HG02763 (cell line): ENCODE results near the gene ACSS2.

ENCODE experiments used
- ATAC-seq: cut with Tn5 transposase; IDR thresholded peaks from one replicate; pipeline ENCODE4 v1.9.1; 2021; ENCODE audit warnings: mild to moderate bottlenecking, moderate library complexity; ENCODE audit not compliant: unreplicated experiment

The ACSS2 gene

GRCh38 chr20:34945315-34946077, 69.1 kb downstream of the ACSS2 start:
- ATAC-seq: no peak

GRCh38 chr20:34946661-34947060, 70.2 kb downstream of the ACSS2 start:
- ATAC-seq: no peak

- ATAC-seq: no peak
These were observed 70.9 kb downstream of the ACSS2 start for GRCh38 chr20:34947336-34947735.

- ATAC-seq: no peak
These were observed 71.6 kb downstream of the ACSS2 start for GRCh38 chr20:34948030-34948429.

GRCh38 chr20:34949120-34949519, 72.7 kb downstream of the ACSS2 start:
- no peak for ATAC-seq

- no peak for ATAC-seq
These were observed 74.8 kb downstream of the ACSS2 start for GRCh38 chr20:34951252-34951651.

GRCh38 chr20:34951652-34952051, 75.2 kb downstream of the ACSS2 start:
- ATAC-seq: no peak

GRCh38 chr20:34952671-34953070, 76.3 kb downstream of the ACSS2 start:
- ATAC-seq: no peak

GRCh38 chr20:34953960-34954359, 77.5 kb downstream of the ACSS2 start:
- no peak for ATAC-seq

- no peak for ATAC-seq
These were observed 78.5 kb downstream of the ACSS2 start for GRCh38 chr20:34954904-34955230.

GRCh38 chr20:34955231-34956040, 79.0 kb downstream of the ACSS2 start, which contains the start of the genes GSS and MYH7B:
Gene GSS, minus strand, starts transcription at chr20:34955806. Its CDS starts 3,954 bp downstream, at chr20:34951852.
Gene MYH7B, plus strand, starts transcription at chr20:34955868. Its CDS starts 22,138 bp downstream, at chr20:34978006.
- peak; percentile 91 for ATAC-seq

- no peak for ATAC-seq
These were observed 79.6 kb downstream of the ACSS2 start for GRCh38 chr20:34956041-34956458.

- no peak for ATAC-seq
These were observed 80.5 kb downstream of the ACSS2 start for GRCh38 chr20:34956751-34957472.

GRCh38 chr20:34964486-34964885, 88.1 kb downstream of the ACSS2 start:
- ATAC-seq: no peak

- no peak for ATAC-seq
These were observed 88.6 kb downstream of the ACSS2 start for GRCh38 chr20:34965051-34965450.

GRCh38 chr20:34967421-34967820, 91.0 kb downstream of the ACSS2 start:
- no peak for ATAC-seq

- ATAC-seq: no peak
These were observed 91.8 kb downstream of the ACSS2 start for GRCh38 chr20:34968042-34968775.

- no peak for ATAC-seq
These were observed 93.9 kb downstream of the ACSS2 start for GRCh38 chr20:34970193-34970840.

- ATAC-seq: no peak
These were observed 94.6 kb downstream of the ACSS2 start for GRCh38 chr20:34970846-34971560.
